Measurements from ENCODE around the gene RINL.
"Not testable (repeated sequence)": the region's sequence is repeated elsewhere in the genome, so short reads cannot be mapped to it uniquely, and the experiment has no call there.

The RINL gene

DNA sequence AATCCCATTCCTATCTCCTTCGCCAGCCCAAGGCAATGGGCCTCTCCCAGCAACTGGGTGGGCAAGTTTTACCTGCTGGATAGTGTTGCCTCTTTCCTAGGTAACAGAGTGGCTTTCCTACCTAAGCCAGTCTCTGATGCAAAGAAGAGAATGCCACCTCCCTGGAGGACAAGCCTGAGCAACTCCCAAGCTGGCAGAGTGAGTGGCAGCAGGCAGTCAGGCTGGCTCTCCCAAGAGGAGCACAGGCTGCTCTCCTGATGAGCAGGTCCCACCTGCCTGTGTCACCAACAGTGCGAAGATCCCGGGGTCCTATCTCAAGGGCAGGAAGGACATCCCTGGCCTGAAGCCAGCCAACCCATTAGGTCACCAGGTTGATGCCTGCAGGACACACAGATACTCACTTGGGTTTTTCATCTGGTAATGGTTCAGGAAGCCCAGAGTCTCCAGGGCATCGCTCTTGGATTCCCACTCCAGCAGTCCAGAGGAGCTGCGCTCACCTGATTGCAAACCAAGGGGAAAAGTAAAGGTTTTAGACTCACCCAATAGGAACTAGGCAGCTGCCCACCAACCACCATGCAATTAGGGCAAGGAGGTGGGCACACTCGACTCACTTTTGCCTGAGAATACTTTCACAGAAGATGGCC is 41.0 kb downstream of the RINL start:
- in situ Hi-C loops (cut with HindIII; ENCODE audit: low sequenced_read_pairs): no loop called here

DNA sequence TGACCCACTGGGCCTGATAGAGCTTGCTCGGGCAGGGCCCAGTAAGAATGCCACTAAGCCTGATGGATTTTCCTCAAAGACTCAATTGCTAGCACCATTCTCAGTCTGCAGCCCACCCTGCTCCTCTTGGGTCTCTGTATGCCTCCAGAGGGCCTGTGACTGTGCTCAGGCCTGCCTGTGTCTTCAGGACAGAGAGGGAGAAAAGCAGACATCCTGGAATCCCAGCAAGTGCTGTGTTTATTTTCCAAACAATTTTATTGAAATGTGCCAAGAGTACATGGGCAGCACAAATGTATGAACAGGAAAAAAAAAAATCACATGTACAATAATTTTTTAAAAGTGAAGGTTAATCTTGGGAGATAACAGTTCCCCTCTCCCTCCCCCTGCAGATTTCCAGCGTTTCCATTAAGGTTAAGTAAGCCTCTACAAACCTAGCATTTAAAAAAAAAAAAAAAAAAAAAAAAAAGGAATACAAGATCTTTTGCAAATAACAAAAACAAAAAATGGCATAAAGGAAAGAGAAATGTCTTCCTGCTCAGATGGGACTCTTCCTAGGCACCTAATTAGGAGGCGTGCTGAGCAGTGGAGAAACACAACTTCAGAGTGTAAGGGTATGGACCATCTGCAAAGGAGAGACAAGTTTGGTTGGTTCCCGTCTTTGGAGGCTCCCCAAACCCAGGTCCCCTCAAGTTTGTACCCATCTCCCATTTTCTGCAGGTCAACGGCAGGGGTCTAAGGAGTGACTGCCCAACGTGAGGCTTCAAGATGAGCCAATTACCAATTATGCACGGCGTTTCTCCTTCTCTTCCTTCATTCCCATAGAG is 41.7 kb downstream of the RINL start:
- in situ Hi-C loops (cut with HindIII; ENCODE audit: low sequenced_read_pairs): no loop called here

DNA sequence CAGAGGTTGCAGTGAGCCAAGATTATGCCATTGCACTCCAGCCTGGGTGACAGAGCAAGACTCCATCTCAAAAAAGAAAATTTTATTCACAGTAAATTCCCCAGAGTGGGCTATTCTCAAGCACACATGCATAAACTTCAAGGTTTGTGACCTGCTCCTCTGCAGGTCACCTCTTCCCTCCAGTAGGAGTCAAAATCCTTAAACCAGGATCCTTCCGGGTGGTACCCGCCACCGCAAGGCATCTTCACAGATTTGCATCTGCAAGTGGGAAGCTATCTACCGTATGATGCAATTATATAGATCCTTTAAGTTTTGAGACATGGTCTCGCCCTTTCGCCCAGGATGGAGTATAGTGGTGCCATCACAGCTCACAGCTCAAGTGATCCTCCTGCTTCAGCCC is 43.5 kb downstream of the RINL start:
- in situ Hi-C loops (cut with HindIII; ENCODE audit: low sequenced_read_pairs): no loop called here

- in situ Hi-C loops (cut with HindIII; ENCODE audit: low sequenced_read_pairs): no loop called here
These were observed 44.0 kb downstream of the RINL start for GRCh38 chr19:38834104-38834490.

GRCh38 chr19:38833092-38833425 is 45.0 kb downstream of the RINL start:
- in situ Hi-C loops (cut with HindIII; ENCODE audit: low sequenced_read_pairs): no loop called here

DNA sequence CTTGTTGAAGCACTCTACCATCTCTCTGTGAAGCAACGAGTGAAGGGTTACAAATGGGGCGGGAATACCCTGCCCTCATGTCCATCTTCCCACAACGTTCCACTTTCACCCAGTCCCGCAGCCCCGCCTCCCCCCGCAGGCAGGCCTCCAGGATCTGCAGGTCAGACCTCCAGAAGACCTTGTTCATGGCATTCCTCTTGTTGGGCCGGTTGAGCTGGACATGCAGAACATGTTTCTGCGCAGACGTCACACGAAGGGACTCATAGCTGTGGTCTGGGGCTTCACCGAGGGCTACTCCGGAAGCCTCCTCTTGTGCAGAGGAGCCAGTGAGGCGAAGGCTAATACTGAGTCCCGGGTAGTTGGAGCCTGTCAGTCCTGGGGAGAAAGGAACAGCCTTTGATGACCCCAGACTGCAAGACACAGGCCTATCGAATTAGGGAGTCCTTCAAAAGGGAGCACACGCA is 46.9 kb downstream of the RINL start:
- in situ Hi-C loops (cut with HindIII; ENCODE audit: low sequenced_read_pairs): no loop called here

DNA sequence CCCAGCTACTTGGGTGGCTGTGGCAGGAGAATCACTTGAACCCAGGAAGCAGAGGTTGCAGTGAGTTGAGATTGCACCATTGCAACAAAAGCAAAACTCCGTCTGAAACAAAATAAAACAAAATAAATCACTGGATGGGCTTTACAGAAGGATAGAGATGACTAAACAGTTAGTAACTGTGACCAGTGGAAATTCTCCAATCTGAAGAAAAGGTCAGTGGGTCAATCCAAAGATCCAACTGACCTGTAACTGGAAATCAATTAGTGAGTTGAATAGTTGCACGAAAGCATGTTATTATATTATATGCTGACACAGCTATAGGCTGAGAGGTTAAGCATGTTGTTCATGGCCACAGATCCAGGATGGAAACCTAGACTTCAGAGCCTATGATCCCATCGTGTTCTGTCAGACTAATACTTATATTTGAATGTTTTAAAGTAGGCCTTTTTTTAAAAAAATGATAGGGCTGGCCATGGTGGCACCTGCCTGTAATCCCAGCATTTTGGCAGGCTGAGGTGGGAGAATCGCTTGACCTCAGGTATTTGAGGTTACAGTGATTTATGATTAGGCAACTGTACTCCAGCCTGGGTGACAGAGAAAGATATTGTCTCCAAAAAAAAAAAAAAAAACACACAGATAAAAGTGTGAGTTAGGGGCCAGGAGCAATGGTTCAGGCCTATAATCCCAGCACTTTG is 47.9 kb downstream of the RINL start:
- in situ Hi-C loops (cut with HindIII; ENCODE audit: low sequenced_read_pairs): no loop called here

DNA sequence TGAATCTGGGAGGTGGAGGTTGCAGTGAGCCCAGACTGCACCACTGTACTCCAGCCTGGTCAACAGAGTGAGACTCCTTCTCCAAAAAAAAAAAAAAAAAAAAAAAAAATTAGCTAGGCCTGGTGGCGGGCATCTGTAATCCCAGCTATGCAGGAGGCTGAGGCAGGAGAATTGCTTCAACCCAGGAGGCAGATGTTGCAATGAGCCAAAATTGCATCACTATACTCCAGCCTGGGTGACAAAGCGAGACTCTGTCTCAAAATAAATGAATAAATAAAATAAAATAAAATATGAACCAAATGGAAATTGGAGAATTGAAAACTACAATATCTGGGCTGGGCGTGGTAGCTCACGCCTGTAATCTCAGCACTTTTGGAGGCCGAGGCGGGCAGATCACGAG is 48.9 kb downstream of the RINL start:
- in situ Hi-C loops (cut with HindIII; ENCODE audit: low sequenced_read_pairs): not testable (repeated sequence)

DNA sequence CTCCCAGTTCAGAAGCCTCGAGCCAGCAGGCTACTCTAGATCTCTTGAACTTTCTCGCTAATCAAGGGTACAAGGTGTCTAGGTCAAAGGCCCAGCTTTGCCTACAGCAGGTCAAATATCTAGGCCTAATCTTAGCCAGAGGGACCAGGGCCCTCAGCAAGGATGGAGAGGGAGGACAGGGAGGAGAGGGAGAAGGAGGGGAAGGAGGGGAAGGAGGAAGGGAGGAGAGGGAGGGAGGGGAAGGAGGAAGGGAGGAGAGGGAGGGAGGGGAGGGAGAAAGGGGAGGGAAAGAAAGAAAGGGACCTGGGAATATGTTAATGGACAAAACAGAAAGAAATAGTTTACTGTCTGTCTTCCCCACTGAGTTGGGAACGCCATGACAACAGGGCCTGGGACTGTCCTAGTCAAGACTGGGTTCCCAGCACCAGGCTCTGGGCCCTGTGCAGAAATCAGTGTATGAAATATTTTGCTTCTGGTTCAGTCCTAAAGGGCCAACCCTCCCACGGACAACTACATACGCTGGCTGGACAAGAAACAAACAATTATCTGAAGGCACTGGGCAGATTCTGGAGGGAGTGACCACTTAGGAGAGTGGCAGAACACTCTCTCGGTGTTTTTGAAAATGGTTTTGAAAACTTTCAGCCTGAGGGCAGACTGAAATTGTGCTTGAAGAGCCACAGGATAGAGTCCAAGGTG is 51.1 kb downstream of the RINL start:
- in situ Hi-C loops (cut with HindIII; ENCODE audit: low sequenced_read_pairs): no loop called here

GRCh38 chr19:38825936-38826335 is 52.1 kb downstream of the RINL start:
- in situ Hi-C loops (cut with HindIII; ENCODE audit: low sequenced_read_pairs): not testable (repeated sequence)

- in situ Hi-C loops (cut with HindIII; ENCODE audit: low sequenced_read_pairs): not testable (repeated sequence)
These were observed 56.7 kb downstream of the RINL start for GRCh38 chr19:38821230-38821825.

DNA sequence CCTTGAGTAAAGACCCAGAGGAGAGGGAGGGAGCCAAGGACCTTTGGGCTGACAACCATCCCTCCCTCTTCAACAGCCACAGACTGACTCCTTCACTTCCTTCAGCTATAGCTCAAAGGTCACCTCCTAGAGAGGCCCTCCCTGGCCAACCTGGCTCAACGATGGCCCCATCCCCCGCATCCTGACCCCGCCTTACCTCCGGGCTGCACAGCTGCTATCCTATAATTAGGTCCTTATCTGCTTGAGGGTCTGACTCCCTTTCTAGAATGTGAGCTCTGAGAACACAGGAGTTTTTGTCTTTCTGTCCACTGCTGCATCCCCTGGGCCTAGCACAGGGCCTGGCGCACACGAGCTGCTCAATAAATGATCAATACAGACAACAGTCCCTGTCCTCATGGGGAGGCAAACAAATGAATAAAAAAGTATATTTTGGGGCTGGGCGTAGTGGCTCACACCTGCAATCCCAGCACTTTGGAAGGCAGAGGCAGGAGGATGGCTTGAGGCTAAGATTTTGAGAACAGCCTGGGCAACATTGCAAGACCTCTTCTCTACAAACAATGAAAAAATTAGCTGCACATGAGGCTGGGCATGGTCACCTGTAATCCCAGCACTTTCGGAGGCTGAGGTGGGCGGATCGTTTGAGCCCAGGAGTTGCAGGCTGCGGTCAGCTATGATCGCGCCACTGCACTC is 58.7 kb downstream of the RINL start:
- in situ Hi-C loops (cut with HindIII; ENCODE audit: low sequenced_read_pairs): no loop called here
